ENCODE data around the gene CD99.

The CD99 gene

DNA sequence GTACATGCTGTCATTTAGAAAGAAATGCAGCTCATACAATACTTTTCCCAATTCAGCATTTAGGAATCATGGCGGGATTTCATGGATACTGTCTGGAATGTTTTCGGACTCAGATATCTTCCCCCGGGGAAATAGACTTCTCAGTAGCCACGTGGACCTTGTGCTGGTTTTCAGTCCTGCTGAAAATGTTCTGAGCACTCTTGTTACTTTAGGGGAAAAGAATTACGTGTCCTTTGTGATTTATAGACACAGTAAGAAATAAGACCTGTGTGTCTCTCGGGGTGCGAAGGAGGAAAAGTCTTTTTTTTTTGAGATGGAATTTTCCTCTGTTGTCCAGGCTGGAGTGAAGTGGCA, 3.8 kb downstream of the CD99 start:
- Histone ChIP-seq H2AFZ (ENCODE audit: low read length) (no peak overlapping the region), H3K4me2 (ENCODE audit: low read length) (no peak overlapping the region), H3F3A (ENCODE audit: insufficient read depth, low read length) (no peaks in the 10 kb centered on the region), H3K27ac (ENCODE audit: low read depth, low read length, poor library complexity, severe bottlenecking) (no peak overlapping the region), H3K4me1 (ENCODE audit: insufficient read depth, low read length, severe bottlenecking) (peaks cover 58% of the 10 kb centered on the region), H3K27me3 (ENCODE audit: insufficient read depth, low read length) (no peaks in the 10 kb centered on the region), H3K36me3 (ENCODE audit: insufficient read depth, low read length) (no peaks in the 10 kb centered on the region), H3K79me2 (ENCODE audit: insufficient read depth, low read length) (no peaks in the 10 kb centered on the region), H3K4me3 (ENCODE audit: low read depth, low read length, poor library complexity, severe bottlenecking) (no peak overlapping the region), H4K20me1 (ENCODE audit: insufficient read depth, low read length) (no peaks in the 10 kb centered on the region), H3K9me3 (ENCODE audit: low read length) (no peaks in the 10 kb centered on the region), H3K9me2 (ENCODE audit: low read depth, low read length) (no peaks in the 10 kb centered on the region), H3K9ac (ENCODE audit: low read length) (no peak overlapping the region)
- TF ChIP-seq, protein P1, sequence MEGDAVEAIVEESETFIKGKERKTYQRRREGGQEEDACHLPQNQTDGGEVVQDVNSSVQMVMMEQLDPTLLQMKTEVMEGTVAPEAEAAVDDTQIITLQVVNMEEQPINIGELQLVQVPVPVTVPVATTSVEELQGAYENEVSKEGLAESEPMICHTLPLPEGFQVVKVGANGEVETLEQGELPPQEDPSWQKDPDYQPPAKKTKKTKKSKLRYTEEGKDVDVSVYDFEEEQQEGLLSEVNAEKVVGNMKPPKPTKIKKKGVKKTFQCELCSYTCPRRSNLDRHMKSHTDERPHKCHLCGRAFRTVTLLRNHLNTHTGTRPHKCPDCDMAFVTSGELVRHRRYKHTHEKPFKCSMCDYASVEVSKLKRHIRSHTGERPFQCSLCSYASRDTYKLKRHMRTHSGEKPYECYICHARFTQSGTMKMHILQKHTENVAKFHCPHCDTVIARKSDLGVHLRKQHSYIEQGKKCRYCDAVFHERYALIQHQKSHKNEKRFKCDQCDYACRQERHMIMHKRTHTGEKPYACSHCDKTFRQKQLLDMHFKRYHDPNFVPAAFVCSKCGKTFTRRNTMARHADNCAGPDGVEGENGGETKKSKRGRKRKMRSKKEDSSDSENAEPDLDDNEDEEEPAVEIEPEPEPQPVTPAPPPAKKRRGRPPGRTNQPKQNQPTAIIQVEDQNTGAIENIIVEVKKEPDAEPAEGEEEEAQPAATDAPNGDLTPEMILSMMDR (IDR thresholded peaks at IDR 0.05; ENCODE audit: low read length), result no peak
- TF ChIP-seq EZH2 (IDR thresholded peaks at IDR 0.05; ENCODE audit: borderline replicate concordance, low read length), result no peak

- no peaks in the 10 kb centered on the region for H3K36me3 ChIP-seq (ENCODE audit: insufficient read depth, low read length)
- H3K79me2 ChIP-seq (ENCODE audit: insufficient read depth, low read length), result no peaks in the 10 kb centered on the region
- peak overlapping the region; percentile 32 for H3K4me2 ChIP-seq (ENCODE audit: low read length)
- no peak overlapping the region for H2AFZ ChIP-seq (ENCODE audit: low read length)
- TF ChIP-seq, protein P1 (IDR thresholded peaks at IDR 0.05; ENCODE audit: low read length), result no peak
- TF ChIP-seq EZH2 (IDR thresholded peaks at IDR 0.05; ENCODE audit: borderline replicate concordance, low read length), result no peak
- H3K27me3 ChIP-seq (ENCODE audit: insufficient read depth, low read length), result no peaks in the 10 kb centered on the region
- H3K27ac ChIP-seq (ENCODE audit: low read depth, low read length, poor library complexity, severe bottlenecking), result peak overlapping the region; percentile 39
- H3K9ac ChIP-seq (ENCODE audit: low read length), result no peak overlapping the region
- no peaks in the 10 kb centered on the region for H3F3A ChIP-seq (ENCODE audit: insufficient read depth, low read length)
- H3K4me3 ChIP-seq (ENCODE audit: low read depth, low read length, poor library complexity, severe bottlenecking), result no peak overlapping the region
- H3K9me3 ChIP-seq (ENCODE audit: low read length), result no peaks in the 10 kb centered on the region
- H3K4me1 ChIP-seq (ENCODE audit: insufficient read depth, low read length, severe bottlenecking), result peaks cover 76% of the 10 kb centered on the region
- no peaks in the 10 kb centered on the region for H3K9me2 ChIP-seq (ENCODE audit: low read depth, low read length)
- no peaks in the 10 kb centered on the region for H4K20me1 ChIP-seq (ENCODE audit: insufficient read depth, low read length)
Observed at GRCh38 chrX:2696698-2697215, 5.7 kb downstream of the CD99 start.

GRCh38 chrX:2697306-2697705, 6.2 kb downstream of the CD99 start:
- no peaks in the 10 kb centered on the region for H3K79me2 ChIP-seq (ENCODE audit: insufficient read depth, low read length)
- no peak for TF ChIP-seq EZH2 (IDR thresholded peaks at IDR 0.05; ENCODE audit: borderline replicate concordance, low read length)
- TF ChIP-seq, protein P1 (IDR thresholded peaks at IDR 0.05; ENCODE audit: low read length), result no peak
- no peaks in the 10 kb centered on the region for H3F3A ChIP-seq (ENCODE audit: insufficient read depth, low read length)
- no peaks in the 10 kb centered on the region for H4K20me1 ChIP-seq (ENCODE audit: insufficient read depth, low read length)
- H3K4me3 ChIP-seq (ENCODE audit: low read depth, low read length, poor library complexity, severe bottlenecking), result no peak overlapping the region
- no peak overlapping the region for H3K9ac ChIP-seq (ENCODE audit: low read length)
- H3K27me3 ChIP-seq (ENCODE audit: insufficient read depth, low read length), result no peaks in the 10 kb centered on the region
- H3K9me3 ChIP-seq (ENCODE audit: low read length), result no peaks in the 10 kb centered on the region
- no peak overlapping the region for H2AFZ ChIP-seq (ENCODE audit: low read length)
- H3K4me1 ChIP-seq (ENCODE audit: insufficient read depth, low read length, severe bottlenecking), result peaks cover 81% of the 10 kb centered on the region
- H3K27ac ChIP-seq (ENCODE audit: low read depth, low read length, poor library complexity, severe bottlenecking), result peak overlapping the region; percentile 39
- H3K9me2 ChIP-seq (ENCODE audit: low read depth, low read length), result no peaks in the 10 kb centered on the region
- H3K4me2 ChIP-seq (ENCODE audit: low read length), result peak overlapping the region; percentile 32; the same call in 1 of the 2 replicates
- no peaks in the 10 kb centered on the region for H3K36me3 ChIP-seq (ENCODE audit: insufficient read depth, low read length)
